ENCODE results near the gene MYBBP1A.

Gene MYBBP1A

DNA sequence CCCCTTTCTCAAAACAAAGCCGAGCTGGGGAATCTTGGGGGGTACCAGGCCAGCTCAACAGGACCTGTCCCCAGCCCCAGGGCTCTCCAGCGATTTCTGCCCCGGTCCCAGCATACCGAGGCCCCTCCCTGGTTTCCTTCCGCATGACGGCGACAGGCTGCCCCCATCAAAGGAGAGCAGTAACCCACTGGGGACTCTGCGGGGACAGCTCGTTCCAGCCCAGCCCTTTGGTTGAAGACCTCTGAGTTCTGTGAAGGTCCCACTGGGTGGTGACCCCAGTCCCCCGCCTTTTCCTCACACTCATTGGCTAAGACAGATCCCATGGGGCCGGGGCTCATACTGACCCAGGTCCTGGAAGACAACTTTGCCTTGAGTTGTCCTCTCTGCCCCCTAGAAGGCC, 33.2 kb upstream of the MYBBP1A start:
- H3K4me3 ChIP-seq (ENCODE audit: insufficient read length, low read depth) = no peak overlapping the region
- H3K27me3 ChIP-seq (ENCODE audit: insufficient read depth, insufficient read length) = peaks cover 30% of the 10 kb centered on the region
- no peak for DNase-seq (ENCODE audit: low read depth, low spot score)

DNA sequence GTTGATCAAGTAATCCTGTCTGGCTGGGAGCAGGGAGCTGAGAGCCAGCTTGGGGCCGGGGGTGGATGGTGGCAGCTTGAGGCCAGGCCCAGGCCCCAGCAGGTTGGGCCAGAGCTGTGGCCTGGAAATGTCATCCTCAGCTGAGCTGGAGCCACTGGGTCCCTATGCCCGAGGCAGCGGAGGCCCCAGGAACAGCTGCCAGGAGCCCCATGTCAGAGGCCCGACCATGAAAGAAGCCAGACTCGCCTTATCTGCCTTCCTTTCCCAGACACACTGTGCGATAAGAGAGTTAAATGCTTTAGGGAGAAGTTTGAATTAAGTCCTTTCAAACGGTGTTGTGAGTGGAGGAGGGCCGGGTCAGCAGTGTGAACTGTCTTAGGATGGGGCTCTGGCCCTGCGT, 32.6 kb upstream of the MYBBP1A start:
- TF ChIP-seq ZNF274 (IDR thresholded peaks at IDR 0.05; ENCODE audit: low read depth, low read length) (no peak), YY1 (IDR thresholded peaks at IDR 0.05; ENCODE audit: insufficient read depth, insufficient read length) (no peak), SUZ12 (IDR thresholded peaks at IDR 0.05; ENCODE audit: extremely low read depth, insufficient read depth, insufficient read length) (no peak)
- no peaks in the 10 kb centered on the region for H3K9me3 ChIP-seq (ENCODE audit: insufficient read depth, low read length)
- no peaks in the 10 kb centered on the region for H3K36me3 ChIP-seq (ENCODE audit: insufficient read depth, insufficient read length, low read length)
- H3K9ac ChIP-seq (ENCODE audit: insufficient read length, low read depth) = no peak overlapping the region
- DNase-seq (ENCODE audit: low read depth, low spot score) = no peak
- no peak overlapping the region for H3K4me3 ChIP-seq (ENCODE audit: insufficient read length, low read depth)
- peaks cover 36% of the 10 kb centered on the region for H3K27me3 ChIP-seq (ENCODE audit: insufficient read depth, insufficient read length)
- H3K4me1 ChIP-seq (ENCODE audit: insufficient read depth, insufficient read length) = peaks cover 14% of the 10 kb centered on the region

More for the DNA sequence above, 33.2 kb upstream of the MYBBP1A start:
- H3K9me3 ChIP-seq (ENCODE audit: insufficient read depth, low read length) = no peaks in the 10 kb centered on the region
- no peak overlapping the region for H3K9ac ChIP-seq (ENCODE audit: insufficient read length, low read depth)
- H3K36me3 ChIP-seq (ENCODE audit: insufficient read depth, insufficient read length, low read length) = no peaks in the 10 kb centered on the region
- TF ChIP-seq YY1 (IDR thresholded peaks at IDR 0.05; ENCODE audit: insufficient read depth, insufficient read length) (no peak), SUZ12 (IDR thresholded peaks at IDR 0.05; ENCODE audit: extremely low read depth, insufficient read depth, insufficient read length) (no peak), ZNF274 (IDR thresholded peaks at IDR 0.05; ENCODE audit: low read depth, low read length) (no peak)
- peaks cover 14% of the 10 kb centered on the region for H3K4me1 ChIP-seq (ENCODE audit: insufficient read depth, insufficient read length)

- Histone ChIP-seq H3K9ac (ENCODE audit: insufficient read length, low read depth) (no peak overlapping the region), H3K9me3 (ENCODE audit: insufficient read depth, low read length) (no peaks in the 10 kb centered on the region), H3K4me1 (ENCODE audit: insufficient read depth, insufficient read length) (peaks cover 20% of the 10 kb centered on the region), H3K27me3 (ENCODE audit: insufficient read depth, insufficient read length) (peaks cover 36% of the 10 kb centered on the region), H3K36me3 (ENCODE audit: insufficient read depth, insufficient read length, low read length) (no peaks in the 10 kb centered on the region), H3K4me3 (ENCODE audit: insufficient read length, low read depth) (no peak overlapping the region)
- no peak for TF ChIP-seq YY1 (IDR thresholded peaks at IDR 0.05; ENCODE audit: insufficient read depth, insufficient read length)
- TF ChIP-seq SUZ12 (IDR thresholded peaks at IDR 0.05; ENCODE audit: extremely low read depth, insufficient read depth, insufficient read length) = no peak
- no peak for TF ChIP-seq ZNF274 (IDR thresholded peaks at IDR 0.05; ENCODE audit: low read depth, low read length)
- no peak for DNase-seq (ENCODE audit: low read depth, low spot score)
These were observed 32.0 kb upstream of the MYBBP1A start for GRCh38 chr17:4587195-4587594.

DNA sequence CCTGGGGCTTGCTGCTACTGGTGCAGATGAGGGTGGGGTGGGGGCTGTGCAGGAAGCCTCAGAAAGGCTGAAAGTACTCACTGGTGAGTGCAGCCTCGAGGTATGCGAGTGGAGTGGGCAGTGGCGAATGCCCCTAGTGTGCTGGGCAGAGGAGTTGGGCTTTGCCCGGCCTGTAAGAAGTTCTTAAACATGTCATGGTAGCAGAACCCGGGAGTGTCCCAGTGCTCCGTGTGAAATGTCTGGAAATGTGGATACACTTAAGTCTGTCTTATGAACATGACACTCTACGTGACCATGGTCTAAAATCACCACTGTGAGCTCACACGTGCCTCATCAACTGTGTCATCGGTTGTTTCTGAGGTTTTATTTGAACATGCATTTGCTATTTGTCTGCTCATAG, 30.9 kb upstream of the MYBBP1A start:
- Histone ChIP-seq H3K27me3 (ENCODE audit: insufficient read depth, insufficient read length) (peaks cover 36% of the 10 kb centered on the region), H3K4me3 (ENCODE audit: insufficient read length, low read depth) (no peak overlapping the region), H3K4me1 (ENCODE audit: insufficient read depth, insufficient read length) (peaks cover 27% of the 10 kb centered on the region), H3K9ac (ENCODE audit: insufficient read length, low read depth) (no peak overlapping the region), H3K36me3 (ENCODE audit: insufficient read depth, insufficient read length, low read length) (no peaks in the 10 kb centered on the region), H3K9me3 (ENCODE audit: insufficient read depth, low read length) (no peaks in the 10 kb centered on the region)
- no peak for TF ChIP-seq ZNF274 (IDR thresholded peaks at IDR 0.05; ENCODE audit: low read depth, low read length)
- no peak for TF ChIP-seq SUZ12 (IDR thresholded peaks at IDR 0.05; ENCODE audit: extremely low read depth, insufficient read depth, insufficient read length)
- TF ChIP-seq YY1 (IDR thresholded peaks at IDR 0.05; ENCODE audit: insufficient read depth, insufficient read length) = no peak
- no peak for DNase-seq (ENCODE audit: low read depth, low spot score)

DNA sequence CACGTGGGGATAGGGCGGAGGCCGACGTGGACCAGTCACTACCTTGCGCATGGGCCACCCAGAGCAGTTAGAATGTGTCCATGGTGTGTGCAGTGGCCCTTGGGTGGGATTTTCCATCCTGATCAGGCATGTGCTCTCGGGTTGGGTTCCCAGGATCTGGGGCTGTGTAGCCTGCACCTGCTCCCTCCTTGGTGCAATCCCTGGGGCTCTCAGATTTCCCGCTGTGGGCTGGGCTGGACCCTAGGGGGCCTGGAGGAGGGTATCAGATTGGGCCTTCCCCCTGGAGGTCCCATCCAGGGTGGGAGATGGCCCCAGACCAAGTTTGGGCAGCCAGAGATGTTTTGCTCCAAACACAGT, 30.4 kb upstream of the MYBBP1A start:
- no peak overlapping the region for H3K9ac ChIP-seq (ENCODE audit: insufficient read length, low read depth)
- H3K4me3 ChIP-seq (ENCODE audit: insufficient read length, low read depth) = no peak overlapping the region
- peaks cover 27% of the 10 kb centered on the region for H3K4me1 ChIP-seq (ENCODE audit: insufficient read depth, insufficient read length)
- no peaks in the 10 kb centered on the region for H3K9me3 ChIP-seq (ENCODE audit: insufficient read depth, low read length)
- H3K36me3 ChIP-seq (ENCODE audit: insufficient read depth, insufficient read length, low read length) = no peaks in the 10 kb centered on the region
- no peak for TF ChIP-seq ZNF274 (IDR thresholded peaks at IDR 0.05; ENCODE audit: low read depth, low read length)
- no peak for TF ChIP-seq YY1 (IDR thresholded peaks at IDR 0.05; ENCODE audit: insufficient read depth, insufficient read length)
- no peak for TF ChIP-seq SUZ12 (IDR thresholded peaks at IDR 0.05; ENCODE audit: extremely low read depth, insufficient read depth, insufficient read length)
- H3K27me3 ChIP-seq (ENCODE audit: insufficient read depth, insufficient read length) = peaks cover 36% of the 10 kb centered on the region
- no peak for DNase-seq (ENCODE audit: low read depth, low spot score)

DNA sequence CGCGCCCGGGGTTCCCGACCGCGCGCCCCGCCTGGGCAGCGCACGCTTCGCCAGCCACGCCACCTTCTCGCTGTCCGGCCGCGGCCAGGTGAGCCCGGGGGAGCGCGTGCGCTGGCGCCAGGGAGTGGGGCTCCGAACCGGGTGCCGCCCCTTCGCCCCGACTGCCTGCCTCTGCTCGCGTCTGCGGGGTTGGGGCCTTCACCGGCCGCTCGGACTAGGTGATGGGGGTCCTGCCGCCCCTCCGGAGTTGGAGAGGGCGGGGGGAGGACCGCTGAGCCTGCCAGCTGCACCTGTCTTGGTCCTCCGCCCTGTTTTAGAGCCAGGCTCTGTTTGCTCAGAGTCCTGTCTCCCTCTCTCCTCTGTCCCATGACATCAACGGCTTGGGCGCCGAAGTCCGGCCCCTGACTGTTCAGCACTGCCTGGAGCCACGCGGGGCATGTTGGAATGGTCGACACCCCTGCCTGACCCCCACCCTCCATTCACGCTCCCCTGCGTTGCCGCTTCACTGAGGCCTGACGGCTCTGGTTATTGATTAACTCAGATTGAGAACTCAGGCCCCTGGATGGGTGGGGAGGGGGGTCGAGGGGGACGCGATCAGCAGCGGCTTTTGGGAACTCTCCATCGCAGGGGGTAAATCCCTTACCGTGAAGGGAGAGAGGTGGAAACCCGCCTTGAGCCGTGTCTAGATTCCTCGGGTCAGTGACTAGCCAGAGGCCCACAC, 29.9 kb upstream of the MYBBP1A start:
- Histone ChIP-seq H3K4me3 (ENCODE audit: insufficient read length, low read depth) (peak overlapping the region; percentile 36), H3K9me3 (ENCODE audit: insufficient read depth, low read length) (no peaks in the 10 kb centered on the region), H3K9ac (ENCODE audit: insufficient read length, low read depth) (peak overlapping the region; percentile 64), H3K4me1 (ENCODE audit: insufficient read depth, insufficient read length) (peaks cover 29% of the 10 kb centered on the region), H3K36me3 (ENCODE audit: insufficient read depth, insufficient read length, low read length) (no peaks in the 10 kb centered on the region), H3K27me3 (ENCODE audit: insufficient read depth, insufficient read length) (peaks cover 36% of the 10 kb centered on the region)
- TF ChIP-seq SUZ12 (IDR thresholded peaks at IDR 0.05; ENCODE audit: extremely low read depth, insufficient read depth, insufficient read length) (no peak), ZNF274 (IDR thresholded peaks at IDR 0.05; ENCODE audit: low read depth, low read length) (no peak), YY1 (IDR thresholded peaks at IDR 0.05; ENCODE audit: insufficient read depth, insufficient read length) (no peak)
- no peak for DNase-seq (ENCODE audit: low read depth, low spot score)

- Histone ChIP-seq H3K9me3 (ENCODE audit: insufficient read depth, low read length) (no peaks in the 10 kb centered on the region), H3K27me3 (ENCODE audit: insufficient read depth, insufficient read length) (peaks cover 36% of the 10 kb centered on the region), H3K36me3 (ENCODE audit: insufficient read depth, insufficient read length, low read length) (no peaks in the 10 kb centered on the region), H3K9ac (ENCODE audit: insufficient read length, low read depth) (peak within 1 kb of the TSS; percentile 64), H3K4me3 (ENCODE audit: insufficient read length, low read depth) (peak within 1 kb of the TSS; percentile 36), H3K4me1 (ENCODE audit: insufficient read depth, insufficient read length) (peaks cover 30% of the 10 kb centered on the region)
- no peak for TF ChIP-seq SUZ12 (IDR thresholded peaks at IDR 0.05; ENCODE audit: extremely low read depth, insufficient read depth, insufficient read length)
- no peak for TF ChIP-seq YY1 (IDR thresholded peaks at IDR 0.05; ENCODE audit: insufficient read depth, insufficient read length)
- no peak for TF ChIP-seq ZNF274 (IDR thresholded peaks at IDR 0.05; ENCODE audit: low read depth, low read length)
- DNase-seq (ENCODE audit: low read depth, low spot score) = no peak
These were observed 29.1 kb upstream of the MYBBP1A start, which contains the start of gene SMTNL2 for GRCh38 chr17:4584101-4584916. Gene SMTNL2 (plus strand): TSS chr17:4584529. CDS start chr17:4584606, 77 bp downstream.
